Upper lobe of right lung (tissue), 1 donor: ENCODE measurements around the gene HSD17B3. TPM values are rescaled to one million over a fixed set of nuclear protein-coding genes. Genes with fewer than 3 reads are reported as not detected.
A peak's percentile ranks its signal among the peaks of the same experiment; 100 is the strongest.
"Not testable (repeated sequence)": the region's sequence is repeated elsewhere in the genome, so short reads cannot be mapped to it uniquely, and the experiment has no call there.

Source experiments
- ATAC-seq: fragments of 200-7000 bp; cut with Tn5 transposase; one replicate; pipeline ENCODE4 v1.9.1; 2020; ENCODE audit warnings: mild to moderate bottlenecking, moderate library complexity
- DNase-seq: peaks from one replicate; pipeline ENCODE4 v3.0.0-alpha.2; 2020
- H3K27ac ChIP-seq: fragments of 200-600 bp; one replicate; pipeline ENCODE4 v1.8.0; 2022
- H3K27me3 ChIP-seq: fragments of 200-600 bp; one replicate; pipeline ENCODE4 v1.8.0; 2022; ENCODE audit warnings: mild to moderate bottlenecking
- H3K36me3 ChIP-seq: fragments of 200-600 bp; one replicate; pipeline ENCODE4 v1.8.0; 2022
- H3K4me1 ChIP-seq: fragments of 200-600 bp; one replicate; pipeline ENCODE4 v1.8.0; 2022
- H3K4me3 ChIP-seq: fragments of 200-600 bp; one replicate; pipeline ENCODE4 v1.8.0; 2022; ENCODE audit warnings: mild to moderate bottlenecking
- H3K9me3 ChIP-seq: fragments of 200-600 bp; one replicate; pipeline ENCODE4 v1.8.0; 2022
- intact Hi-C: fragments of 100-400 bp; cut with DNase I; formaldehyde crosslinking; loops from one replicate; pipeline ENCODE4 v1.11.0; 2022
- total RNA-seq: library from RNA; stranded (reverse); fragmentation: NEBNext Ultra II Directional; extraction: Animal tissue kit (Norgen Biotek cat#: 25700); gene quantifications from one replicate; pipeline ENCODE4 v1.2.1, GENCODE V29; 2021
- TF ChIP-seq, protein P1 (sequence below): fragments of 200-600 bp; IDR thresholded peaks from one replicate; pipeline ENCODE4 v1.8.0; 2022; ENCODE audit warnings: antibody characterized with exemption
- donor health status: DM: no; HTN: yes; CAD: no; lungs with severe emphysema.

Gene HSD17B3
- total RNA-seq, 1 donor from 2014 or later: 0.81 TPM

- ATAC-seq (no peak), DNase-seq (no peak)
- Histone ChIP-seq H3K36me3 (peaks cover 11% of the 10 kb centered on the region), H3K27ac (no peak overlapping the region), H3K4me1 (peaks cover 4% of the 10 kb centered on the region), H3K4me3 (no peak overlapping the region), H3K27me3 (no peaks in the 10 kb centered on the region), H3K9me3 (no peaks in the 10 kb centered on the region)
- TF ChIP-seq, protein P1, sequence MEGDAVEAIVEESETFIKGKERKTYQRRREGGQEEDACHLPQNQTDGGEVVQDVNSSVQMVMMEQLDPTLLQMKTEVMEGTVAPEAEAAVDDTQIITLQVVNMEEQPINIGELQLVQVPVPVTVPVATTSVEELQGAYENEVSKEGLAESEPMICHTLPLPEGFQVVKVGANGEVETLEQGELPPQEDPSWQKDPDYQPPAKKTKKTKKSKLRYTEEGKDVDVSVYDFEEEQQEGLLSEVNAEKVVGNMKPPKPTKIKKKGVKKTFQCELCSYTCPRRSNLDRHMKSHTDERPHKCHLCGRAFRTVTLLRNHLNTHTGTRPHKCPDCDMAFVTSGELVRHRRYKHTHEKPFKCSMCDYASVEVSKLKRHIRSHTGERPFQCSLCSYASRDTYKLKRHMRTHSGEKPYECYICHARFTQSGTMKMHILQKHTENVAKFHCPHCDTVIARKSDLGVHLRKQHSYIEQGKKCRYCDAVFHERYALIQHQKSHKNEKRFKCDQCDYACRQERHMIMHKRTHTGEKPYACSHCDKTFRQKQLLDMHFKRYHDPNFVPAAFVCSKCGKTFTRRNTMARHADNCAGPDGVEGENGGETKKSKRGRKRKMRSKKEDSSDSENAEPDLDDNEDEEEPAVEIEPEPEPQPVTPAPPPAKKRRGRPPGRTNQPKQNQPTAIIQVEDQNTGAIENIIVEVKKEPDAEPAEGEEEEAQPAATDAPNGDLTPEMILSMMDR: no peak
- intact Hi-C loops: loop anchor here (10.0 kb wide), 1 partner anchor 334 kb away; the partner anchor contains the start of gene PRXL2C
Observed at GRCh38 chr9:96320749-96321280, 18.8 kb upstream of the HSD17B3 start.

- H3K27me3 ChIP-seq: no peaks in the 10 kb centered on the region
- intact Hi-C loops: no loop called here
- no peak for DNase-seq
- H3K9me3 ChIP-seq: no peaks in the 10 kb centered on the region
- peaks cover 4% of the 10 kb centered on the region for H3K4me1 ChIP-seq
- no peak for ATAC-seq
- H3K27ac ChIP-seq: no peak overlapping the region
- H3K4me3 ChIP-seq: no peak overlapping the region
- TF ChIP-seq, protein P1: no peak
- peaks cover 11% of the 10 kb centered on the region for H3K36me3 ChIP-seq
Observed at GRCh38 chr9:96318921-96319565, 17.1 kb upstream of the HSD17B3 start.

- Histone ChIP-seq H3K27ac (no peak overlapping the region), H3K9me3 (no peaks in the 10 kb centered on the region), H3K36me3 (peaks cover 11% of the 10 kb centered on the region), H3K4me3 (no peak overlapping the region), H3K27me3 (no peaks in the 10 kb centered on the region), H3K4me1 (peaks cover 4% of the 10 kb centered on the region)
- TF ChIP-seq, protein P1: peak; percentile 93
- intact Hi-C loops: no loop called here
- ATAC-seq (peak; percentile 84), DNase-seq (peak; percentile 72)
Observed at GRCh38 chr9:96317335-96317980, 15.5 kb upstream of the HSD17B3 start.

- ATAC-seq (no peak), DNase-seq (no peak)
- H3K9me3 ChIP-seq: no peaks in the 10 kb centered on the region
- TF ChIP-seq, protein P1: no peak
- H3K27me3 ChIP-seq: no peaks in the 10 kb centered on the region
- no peaks in the 10 kb centered on the region for H3K36me3 ChIP-seq
- no peak overlapping the region for H3K4me3 ChIP-seq
- intact Hi-C loops: no loop called here
- H3K4me1 ChIP-seq: no peaks in the 10 kb centered on the region
- H3K27ac ChIP-seq: no peak overlapping the region
Observed at GRCh38 chr9:96309850-96310249, 7.9 kb upstream of the HSD17B3 start.

DNA sequence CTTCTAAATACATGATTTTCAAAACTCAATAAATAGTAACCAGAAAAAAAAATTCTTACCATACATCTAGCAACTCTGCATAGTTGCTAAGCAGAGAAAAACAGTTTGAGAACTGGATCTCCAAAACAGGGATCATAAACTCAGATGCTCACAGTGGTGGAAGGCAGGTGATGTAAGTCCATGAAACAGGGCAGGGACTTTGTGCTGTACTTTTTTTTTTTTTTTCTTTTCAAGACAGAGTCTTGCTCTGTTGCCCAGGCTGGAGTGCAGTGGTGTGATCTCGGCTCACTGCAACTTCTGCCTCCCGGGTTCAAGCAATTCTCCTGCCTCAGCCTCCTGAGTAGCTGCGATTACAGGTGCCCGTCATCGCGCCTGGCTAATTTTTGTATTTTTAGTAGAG, 5.0 kb upstream of the HSD17B3 start:
- intact Hi-C loops, H3K36me3 ChIP-seq, ATAC-seq, H3K27ac ChIP-seq, DNase-seq, H3K9me3 ChIP-seq, H3K4me3 ChIP-seq, H3K27me3 ChIP-seq, H3K4me1 ChIP-seq: not testable (repeated sequence)

DNA sequence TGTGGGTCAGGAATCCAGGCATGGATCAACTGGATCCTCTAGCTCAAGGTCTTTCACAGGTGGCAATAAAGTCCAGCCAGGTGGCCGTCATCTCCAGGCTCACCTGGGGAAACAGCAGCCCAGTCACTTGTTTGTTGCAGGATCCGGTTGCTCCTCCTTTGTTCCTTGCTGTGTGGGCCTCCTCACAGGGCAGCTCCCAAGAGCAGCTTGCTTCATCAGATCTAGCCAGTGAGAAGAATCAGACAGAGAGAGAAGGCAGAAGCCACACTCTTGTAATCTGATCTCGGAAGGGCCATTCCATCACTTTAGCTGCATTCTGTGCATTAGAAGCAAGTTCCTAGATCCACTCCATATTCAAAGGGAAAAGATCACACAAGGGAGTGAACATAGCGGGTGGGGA, 3.2 kb upstream of the HSD17B3 start:
- Histone ChIP-seq H3K4me3 (no peak overlapping the region), H3K27me3 (no peaks in the 10 kb centered on the region), H3K4me1 (no peaks in the 10 kb centered on the region), H3K9me3 (no peaks in the 10 kb centered on the region), H3K36me3 (no peaks in the 10 kb centered on the region), H3K27ac (no peak overlapping the region)
- intact Hi-C loops: no loop called here
- DNase-seq (no peak), ATAC-seq (no peak)
- TF ChIP-seq, protein P1: no peak
